ENCODE results near the gene SKOR1. TPM values are rescaled to one million over a fixed set of nuclear protein-coding genes. Genes with fewer than 3 reads are reported as not detected.

Gene SKOR1
- total and polyA plus RNA-seq, 2 of the 13 experiments (the other 11 are each of a cell fraction or from before 2014, with no cell fraction given): 0.09 to 0.11 TPM

DNA sequence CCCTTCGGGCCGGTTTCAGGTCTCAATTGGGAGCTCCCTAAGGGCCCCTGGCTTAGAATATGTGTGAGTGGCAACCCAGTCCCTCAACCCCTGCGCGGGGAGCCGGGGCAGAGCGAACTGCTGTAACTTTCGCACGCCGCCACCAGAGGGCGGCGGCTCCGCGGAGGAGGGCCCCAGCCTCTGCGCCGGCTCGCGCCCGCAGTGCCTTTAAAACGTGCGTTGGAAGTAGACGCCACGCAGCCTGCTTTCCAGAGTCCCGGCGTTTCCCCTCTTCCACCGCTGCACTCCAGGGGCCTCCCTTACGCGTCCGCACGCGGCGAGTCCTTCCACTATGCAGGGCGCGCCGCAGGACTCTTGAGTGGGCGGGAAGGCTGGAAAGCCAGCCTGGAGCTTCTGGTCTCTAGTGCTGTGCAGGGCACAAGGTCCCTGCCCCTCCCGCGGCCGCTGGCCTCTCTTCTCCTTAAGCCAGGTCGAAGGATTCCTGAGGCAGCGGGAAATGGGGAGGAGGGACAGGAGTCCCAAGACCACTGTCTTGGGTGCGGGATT lies 38.2 kb downstream of the SKOR1 start (continued):
- peak; percentile 81 for TF ChIP-seq IKZF5 (CRISPR knock-in tag; IDR thresholded peaks at IDR 0.05)
- TF ChIP-seq KLF9 (CRISPR knock-in tag; IDR thresholded peaks at IDR 0.05; ENCODE audit: low read depth): no peak
- no peak for TF ChIP-seq SKIL (CRISPR knock-in tag; IDR thresholded peaks at IDR 0.05; ENCODE audit: borderline replicate concordance)
- no peak for TF ChIP-seq MTF1 (CRISPR knock-in tag; IDR thresholded peaks at IDR 0.05)
- TF ChIP-seq MED1 (CRISPR knock-in tag; IDR thresholded peaks at IDR 0.05): peak; percentile 64
- no peak for TF ChIP-seq MLLT10 (CRISPR knock-in tag; IDR thresholded peaks at IDR 0.05)
- no peak for TF ChIP-seq ZSCAN5A (CRISPR knock-in tag; IDR thresholded peaks at IDR 0.05; ENCODE audit: borderline replicate concordance)
- no peak; the same call in 1 of the 2 replicates for TF ChIP-seq MIER2 (CRISPR knock-in tag; IDR thresholded peaks at IDR 0.05)
- TF ChIP-seq TAF1 (CRISPR knock-in tag; IDR thresholded peaks at IDR 0.05): peak; percentile 51; the same call in 1 of the 2 replicates
- TF ChIP-seq ZNF879 (CRISPR knock-in tag; IDR thresholded peaks at IDR 0.05): no peak
- TF ChIP-seq, protein P1, sequence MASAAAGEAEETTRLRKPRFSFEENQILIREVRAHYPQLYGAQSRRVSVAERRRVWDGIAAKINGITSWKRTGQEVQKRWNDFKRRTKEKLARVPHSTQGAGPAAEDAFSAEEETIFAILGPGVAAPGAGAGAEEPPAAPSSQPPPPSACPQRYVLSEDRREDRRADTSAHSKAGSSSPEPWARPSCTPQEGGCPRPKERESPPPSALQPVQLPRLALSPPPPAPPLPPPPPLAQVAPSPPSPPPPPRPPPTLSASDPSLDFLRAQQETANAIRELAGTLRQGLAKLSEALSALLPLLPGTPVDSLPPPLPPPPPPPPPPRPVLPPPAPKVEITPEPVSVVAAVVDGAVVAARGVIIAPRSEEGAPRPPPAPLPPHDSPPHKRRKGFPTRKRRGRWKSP (CRISPR knock-in tag; IDR thresholded peaks at IDR 0.05): peak; percentile 78; the same call in 1 of the 2 replicates
- TF ChIP-seq CBX5 (CRISPR knock-in tag; IDR thresholded peaks at IDR 0.05; ENCODE audit: borderline replicate concordance): peak; percentile 42; the same call in 1 of the 2 replicates
- TF ChIP-seq ZC3H4 (CRISPR knock-in tag; IDR thresholded peaks at IDR 0.05; ENCODE audit: borderline replicate concordance): no peak
- TF ChIP-seq, protein P2, sequence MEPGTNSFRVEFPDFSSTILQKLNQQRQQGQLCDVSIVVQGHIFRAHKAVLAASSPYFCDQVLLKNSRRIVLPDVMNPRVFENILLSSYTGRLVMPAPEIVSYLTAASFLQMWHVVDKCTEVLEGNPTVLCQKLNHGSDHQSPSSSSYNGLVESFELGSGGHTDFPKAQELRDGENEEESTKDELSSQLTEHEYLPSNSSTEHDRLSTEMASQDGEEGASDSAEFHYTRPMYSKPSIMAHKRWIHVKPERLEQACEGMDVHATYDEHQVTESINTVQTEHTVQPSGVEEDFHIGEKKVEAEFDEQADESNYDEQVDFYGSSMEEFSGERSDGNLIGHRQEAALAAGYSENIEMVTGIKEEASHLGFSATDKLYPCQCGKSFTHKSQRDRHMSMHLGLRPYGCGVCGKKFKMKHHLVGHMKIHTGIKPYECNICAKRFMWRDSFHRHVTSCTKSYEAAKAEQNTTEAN (CRISPR knock-in tag; conservative IDR thresholded peaks at IDR 0.05): peak; percentile 82
- TF ChIP-seq ZNF770 (CRISPR knock-in tag; IDR thresholded peaks at IDR 0.05): peak; percentile 67; the same call in 1 of the 2 replicates
- TF ChIP-seq ZNF331 (CRISPR knock-in tag; IDR thresholded peaks at IDR 0.05): peak; percentile 73
- no peak for TF ChIP-seq ZNF180 (CRISPR knock-in tag; IDR thresholded peaks at IDR 0.05; ENCODE audit: borderline replicate concordance, low read depth)
- TF ChIP-seq ZIK1 (CRISPR knock-in tag; IDR thresholded peaks at IDR 0.05; ENCODE audit: borderline replicate concordance, low read depth): 0 out of 2 replicates have a peak, but pooled peaks have one; percentile 29
- 0 out of 2 replicates have a peak, but pooled peaks have one; percentile 62 for TF ChIP-seq MXD4 (CRISPR knock-in tag; IDR thresholded peaks at IDR 0.05)
- TF ChIP-seq FLYWCH1 (CRISPR knock-in tag; IDR thresholded peaks at IDR 0.05): no peak; the same call in 1 of the 2 replicates
- TF ChIP-seq ZNF124 (CRISPR knock-in tag; IDR thresholded peaks at IDR 0.05): peak; percentile 81; the same call in 1 of the 2 replicates

All from HepG2 (cell line).